HEK293 (cell line): ENCODE data around the gene FRMPD4.

Source experiments
- CTCF ChIA-PET: fragments of 350-600 bp; formaldehyde crosslinking; extraction: SDS; loops from one replicate; lab custom pipeline; 2021; ENCODE audit warnings: antibody characterized with exemption; lab: Yijun Ruan, JAX
- POLR2A ChIA-PET: fragments of 300-600 bp; formaldehyde crosslinking; extraction: SDS; loops from one replicate; lab custom pipeline; 2020; ENCODE audit warnings: antibody characterized with exemption, inconsistent platforms; lab: Yijun Ruan, JAX
- H3K27ac ChIP-seq: fragments of 200-500 bp; sonication (Bioruptor generic); 2 replicates; pipeline ENCODE4 v1.5.1; 2014; ENCODE audit warnings: low read depth, low read length, control low read depth, inconsistent platforms; ENCODE audit errors: extremely low read depth
- H3K36me3 ChIP-seq, 2 experiments: fragments of 200-500 bp in 1 of 2; sonication (Bioruptor generic) in 1 of 2; 1 replicate in 1 of 2; 2 replicates in 1 of 2; pipeline ENCODE4 v1.5.1; 2014 to 2017; ENCODE audit warnings: inconsistent platforms in 2 of 2, low read length in 2 of 2; ENCODE audit not compliant: control insufficient read depth in 2 of 2, insufficient read depth in 1 of 2
- H3K4me1 ChIP-seq: fragments of 200-500 bp; sonication (Bioruptor generic); 2 replicates; pipeline ENCODE4 v1.5.1; 2014; ENCODE audit warnings: mild to moderate bottlenecking, low read length, inconsistent platforms; ENCODE audit not compliant: control insufficient read depth, insufficient read depth
- H3K4me3 ChIP-seq: 2 replicates; pipeline ENCODE4 v1.5.1; 2011; ENCODE audit warnings: low read depth, mild to moderate bottlenecking, control low read depth, low read length, moderate library complexity
- H3K9me3 ChIP-seq: fragments of 200-500 bp; sonication (Bioruptor generic); 2 replicates; pipeline ENCODE4 v1.5.1; 2014; ENCODE audit warnings: low read depth, low read length, inconsistent platforms; ENCODE audit not compliant: control insufficient read depth, insufficient read depth
- GLI2 ChIP-seq: fragments of 450-650 bp; formaldehyde crosslinking; IDR thresholded peaks from 2 replicates; pipeline ENCODE4; 2017; ENCODE audit warnings: missing biosample characterization, missing genetic modification characterization, low read depth, borderline replicate concordance
- GLIS1 ChIP-seq: fragments of 450-650 bp; formaldehyde crosslinking; IDR thresholded peaks from 2 replicates; pipeline ENCODE4 v1.5.1; 2016; ENCODE audit warnings: missing biosample characterization, missing genetic modification characterization
- KLF9 ChIP-seq: fragments of 450-650 bp; formaldehyde crosslinking; IDR thresholded peaks from 2 replicates; pipeline ENCODE4 v1.5.1; 2016; ENCODE audit warnings: missing biosample characterization, missing genetic modification characterization, low read depth
- MYNN ChIP-seq: fragments of 450-650 bp; formaldehyde crosslinking; IDR thresholded peaks from 2 replicates; pipeline ENCODE4 v1.5.1; 2016; ENCODE audit warnings: missing biosample characterization, missing genetic modification characterization, borderline replicate concordance
- SCRT1 ChIP-seq: fragments of 450-650 bp; formaldehyde crosslinking; IDR thresholded peaks from 2 replicates; pipeline ENCODE4 v1.5.1; 2016; ENCODE audit warnings: missing biosample characterization, missing genetic modification characterization, borderline replicate concordance
- ZBTB20 ChIP-seq: fragments of 450-650 bp; formaldehyde crosslinking; IDR thresholded peaks from 2 replicates; pipeline ENCODE4 v1.5.1; 2016; ENCODE audit warnings: missing biosample characterization, missing genetic modification characterization
- ZBTB21 ChIP-seq: fragments of 450-650 bp; formaldehyde crosslinking; IDR thresholded peaks from 2 replicates; pipeline ENCODE4 v1.5.1; 2017; ENCODE audit warnings: missing biosample characterization, missing genetic modification characterization
- ZBTB48 ChIP-seq: fragments of 450-650 bp; formaldehyde crosslinking; IDR thresholded peaks from 2 replicates; pipeline ENCODE4 v1.5.1; 2016; ENCODE audit warnings: missing biosample characterization, missing genetic modification characterization
- ZBTB7A ChIP-seq: fragments of 450-650 bp; formaldehyde crosslinking; IDR thresholded peaks from 2 replicates; pipeline ENCODE4 v1.5.1; 2016; ENCODE audit warnings: low read depth, missing biosample characterization, missing genetic modification characterization
- ZNF114 ChIP-seq: fragments of 450-650 bp; formaldehyde crosslinking; IDR thresholded peaks from 2 replicates; pipeline ENCODE4 v1.5.0; 2017; ENCODE audit warnings: missing biosample characterization, missing genetic modification characterization
- ZNF19 ChIP-seq: fragments of 450-650 bp; formaldehyde crosslinking; IDR thresholded peaks from 2 replicates; pipeline ENCODE4; 2016; ENCODE audit warnings: missing biosample characterization, missing genetic modification characterization, low read depth
- ZNF248 ChIP-seq: fragments of 450-650 bp; formaldehyde crosslinking; IDR thresholded peaks from 2 replicates; pipeline ENCODE4 v1.5.1; 2017; ENCODE audit warnings: missing biosample characterization, missing genetic modification characterization
- ZNF354C ChIP-seq: fragments of 450-650 bp; formaldehyde crosslinking; IDR thresholded peaks from 2 replicates; pipeline ENCODE4 v1.5.1; 2016; ENCODE audit warnings: missing biosample characterization, missing genetic modification characterization, low read depth, borderline replicate concordance
- ZNF433 ChIP-seq: fragments of 450-650 bp; formaldehyde crosslinking; IDR thresholded peaks from 2 replicates; pipeline ENCODE4 v1.5.1; 2016; ENCODE audit warnings: missing biosample characterization, missing genetic modification characterization, low read depth
- ZNF510 ChIP-seq: fragments of 450-650 bp; formaldehyde crosslinking; IDR thresholded peaks from 2 replicates; pipeline ENCODE4 v1.5.1; 2018; ENCODE audit warnings: mild to moderate bottlenecking, missing genetic modification characterization, missing biosample characterization; ENCODE audit not compliant: insufficient replicate concordance
- ZNF530 ChIP-seq: fragments of 450-650 bp; formaldehyde crosslinking; IDR thresholded peaks from 2 replicates; pipeline ENCODE4 v1.5.1; 2016; ENCODE audit warnings: low read depth, missing biosample characterization, missing genetic modification characterization
- ZNF549 ChIP-seq: fragments of 450-650 bp; IDR thresholded peaks from 2 replicates; pipeline ENCODE4 v1.5.1; 2018; ENCODE audit warnings: missing biosample characterization, missing genetic modification characterization, mild to moderate bottlenecking, inconsistent platforms, moderate library complexity
- ZNF561 ChIP-seq: fragments of 450-650 bp; IDR thresholded peaks from 2 replicates; pipeline ENCODE4 v1.5.1; 2018; ENCODE audit warnings: missing biosample characterization, missing genetic modification characterization, borderline replicate concordance
- ZNF621 ChIP-seq: fragments of 450-650 bp; formaldehyde crosslinking; IDR thresholded peaks from 2 replicates; pipeline ENCODE4 v1.5.1; 2017; ENCODE audit warnings: missing biosample characterization, missing genetic modification characterization
- ZNF792 ChIP-seq: fragments of 450-650 bp; formaldehyde crosslinking; IDR thresholded peaks from 2 replicates; pipeline ENCODE4 v1.5.1; 2016; ENCODE audit warnings: missing biosample characterization, missing genetic modification characterization
- ZNF843 ChIP-seq: fragments of 450-650 bp; formaldehyde crosslinking; IDR thresholded peaks from 2 replicates; pipeline ENCODE4 v1.5.1; 2016; ENCODE audit warnings: missing biosample characterization, missing genetic modification characterization
- ZSCAN30 ChIP-seq: fragments of 450-650 bp; IDR thresholded peaks from 2 replicates; pipeline ENCODE4 v1.5.1; 2018; ENCODE audit warnings: missing biosample characterization, mild to moderate bottlenecking, missing genetic modification characterization, moderate library complexity
- TF ChIP-seq, protein P1 (sequence below): fragments of 450-650 bp; formaldehyde crosslinking; IDR thresholded peaks from 2 replicates; pipeline ENCODE4 v1.5.1; 2016; ENCODE audit warnings: missing biosample characterization, missing genetic modification characterization
- TF ChIP-seq, protein P2 (sequence below): fragments of 450-650 bp; formaldehyde crosslinking; IDR thresholded peaks from 2 replicates; pipeline ENCODE4 v1.5.1; 2016; ENCODE audit warnings: missing biosample characterization, missing genetic modification characterization, borderline replicate concordance
- TF ChIP-seq, protein P3 (sequence below): fragments of 450-650 bp; formaldehyde crosslinking; IDR thresholded peaks from 2 replicates; pipeline ENCODE4 v1.5.1; 2016; ENCODE audit warnings: missing biosample characterization, missing genetic modification characterization, borderline replicate concordance
- TF ChIP-seq, protein P4 (sequence below): fragments of 450-650 bp; formaldehyde crosslinking; IDR thresholded peaks from 2 replicates; pipeline ENCODE4 v1.5.1; 2016; ENCODE audit warnings: missing biosample characterization, missing genetic modification characterization

The FRMPD4 gene

DNA sequence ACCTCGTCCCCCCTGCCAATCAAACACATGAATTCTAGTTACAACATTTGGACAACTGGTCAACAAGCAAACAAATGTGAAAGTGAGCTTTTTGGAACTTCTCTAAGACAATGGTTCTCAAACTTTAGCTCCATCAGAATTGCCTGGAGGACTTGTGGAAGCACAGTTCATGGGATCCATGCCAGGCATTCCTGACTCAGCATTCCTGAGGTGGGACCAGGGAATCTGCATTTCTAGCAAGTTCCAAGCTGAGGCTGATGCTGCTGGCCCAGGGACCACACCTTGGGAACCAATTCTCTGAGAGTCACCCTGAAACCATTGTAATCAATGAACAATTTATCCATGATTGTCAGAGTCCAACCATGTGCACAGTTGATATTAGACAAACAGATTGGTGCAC is 609.2 kb downstream of the FRMPD4 start:
- no peaks in the 10 kb centered on the region for H3K4me1 ChIP-seq
- no peak overlapping the region for H3K4me3 ChIP-seq
- no peaks in the 10 kb centered on the region for H3K36me3 ChIP-seq
- H3K27ac ChIP-seq: no peak overlapping the region
- no peak for TF ChIP-seq ZNF549
- TF ChIP-seq ZNF510: no peak
- no peak for TF ChIP-seq ZBTB20 (tag by site-specific recombination)
- TF ChIP-seq ZSCAN30: no peak
- TF ChIP-seq ZNF19: no peak
- TF ChIP-seq, protein P1, sequence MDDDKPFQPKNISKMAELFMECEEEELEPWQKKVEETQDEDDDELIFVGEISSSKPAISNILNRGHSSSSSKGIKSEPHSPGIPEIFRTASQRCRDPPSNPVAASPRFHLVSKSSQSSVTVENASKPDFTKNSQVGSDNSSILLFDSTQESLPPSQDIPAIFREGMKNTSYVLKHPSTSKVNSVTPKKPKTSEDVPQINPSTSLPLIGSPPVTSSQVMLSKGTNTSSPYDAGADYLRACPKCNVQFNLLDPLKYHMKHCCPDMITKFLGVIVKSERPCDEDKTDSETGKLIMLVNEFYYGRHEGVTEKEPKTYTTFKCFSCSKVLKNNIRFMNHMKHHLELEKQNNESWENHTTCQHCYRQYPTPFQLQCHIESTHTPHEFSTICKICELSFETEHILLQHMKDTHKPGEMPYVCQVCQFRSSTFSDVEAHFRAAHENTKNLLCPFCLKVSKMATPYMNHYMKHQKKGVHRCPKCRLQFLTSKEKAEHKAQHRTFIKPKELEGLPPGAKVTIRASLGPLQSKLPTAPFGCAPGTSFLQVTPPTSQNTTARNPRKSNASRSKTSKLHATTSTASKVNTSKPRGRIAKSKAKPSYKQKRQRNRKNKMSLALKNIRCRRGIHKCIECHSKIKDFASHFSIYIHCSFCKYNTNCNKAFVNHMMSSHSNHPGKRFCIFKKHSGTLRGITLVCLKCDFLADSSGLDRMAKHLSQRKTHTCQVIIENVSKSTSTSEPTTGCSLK (tag by site-specific recombination): no peak
- no peak for TF ChIP-seq ZNF561 (tag by site-specific recombination)
- TF ChIP-seq ZNF621 (tag by site-specific recombination): no peak
- TF ChIP-seq ZNF433: no peak
- TF ChIP-seq ZNF354C: no peak
- no peak for TF ChIP-seq ZNF248
- no peak for TF ChIP-seq GLIS1 (tag by site-specific recombination)
- no peak for TF ChIP-seq ZBTB48
- TF ChIP-seq MYNN (tag by site-specific recombination): no peak
- TF ChIP-seq, protein P2, sequence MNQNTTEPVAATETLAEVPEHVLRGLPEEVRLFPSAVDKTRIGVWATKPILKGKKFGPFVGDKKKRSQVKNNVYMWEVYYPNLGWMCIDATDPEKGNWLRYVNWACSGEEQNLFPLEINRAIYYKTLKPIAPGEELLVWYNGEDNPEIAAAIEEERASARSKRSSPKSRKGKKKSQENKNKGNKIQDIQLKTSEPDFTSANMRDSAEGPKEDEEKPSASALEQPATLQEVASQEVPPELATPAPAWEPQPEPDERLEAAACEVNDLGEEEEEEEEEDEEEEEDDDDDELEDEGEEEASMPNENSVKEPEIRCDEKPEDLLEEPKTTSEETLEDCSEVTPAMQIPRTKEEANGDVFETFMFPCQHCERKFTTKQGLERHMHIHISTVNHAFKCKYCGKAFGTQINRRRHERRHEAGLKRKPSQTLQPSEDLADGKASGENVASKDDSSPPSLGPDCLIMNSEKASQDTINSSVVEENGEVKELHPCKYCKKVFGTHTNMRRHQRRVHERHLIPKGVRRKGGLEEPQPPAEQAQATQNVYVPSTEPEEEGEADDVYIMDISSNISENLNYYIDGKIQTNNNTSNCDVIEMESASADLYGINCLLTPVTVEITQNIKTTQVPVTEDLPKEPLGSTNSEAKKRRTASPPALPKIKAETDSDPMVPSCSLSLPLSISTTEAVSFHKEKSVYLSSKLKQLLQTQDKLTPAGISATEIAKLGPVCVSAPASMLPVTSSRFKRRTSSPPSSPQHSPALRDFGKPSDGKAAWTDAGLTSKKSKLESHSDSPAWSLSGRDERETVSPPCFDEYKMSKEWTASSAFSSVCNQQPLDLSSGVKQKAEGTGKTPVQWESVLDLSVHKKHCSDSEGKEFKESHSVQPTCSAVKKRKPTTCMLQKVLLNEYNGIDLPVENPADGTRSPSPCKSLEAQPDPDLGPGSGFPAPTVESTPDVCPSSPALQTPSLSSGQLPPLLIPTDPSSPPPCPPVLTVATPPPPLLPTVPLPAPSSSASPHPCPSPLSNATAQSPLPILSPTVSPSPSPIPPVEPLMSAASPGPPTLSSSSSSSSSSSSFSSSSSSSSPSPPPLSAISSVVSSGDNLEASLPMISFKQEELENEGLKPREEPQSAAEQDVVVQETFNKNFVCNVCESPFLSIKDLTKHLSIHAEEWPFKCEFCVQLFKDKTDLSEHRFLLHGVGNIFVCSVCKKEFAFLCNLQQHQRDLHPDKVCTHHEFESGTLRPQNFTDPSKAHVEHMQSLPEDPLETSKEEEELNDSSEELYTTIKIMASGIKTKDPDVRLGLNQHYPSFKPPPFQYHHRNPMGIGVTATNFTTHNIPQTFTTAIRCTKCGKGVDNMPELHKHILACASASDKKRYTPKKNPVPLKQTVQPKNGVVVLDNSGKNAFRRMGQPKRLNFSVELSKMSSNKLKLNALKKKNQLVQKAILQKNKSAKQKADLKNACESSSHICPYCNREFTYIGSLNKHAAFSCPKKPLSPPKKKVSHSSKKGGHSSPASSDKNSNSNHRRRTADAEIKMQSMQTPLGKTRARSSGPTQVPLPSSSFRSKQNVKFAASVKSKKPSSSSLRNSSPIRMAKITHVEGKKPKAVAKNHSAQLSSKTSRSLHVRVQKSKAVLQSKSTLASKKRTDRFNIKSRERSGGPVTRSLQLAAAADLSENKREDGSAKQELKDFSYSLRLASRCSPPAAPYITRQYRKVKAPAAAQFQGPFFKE (tag by site-specific recombination): no peak
- no peak for TF ChIP-seq ZNF843
- TF ChIP-seq SCRT1 (tag by site-specific recombination): no peak
- no peak for TF ChIP-seq KLF9
- H3K9me3 ChIP-seq: no peaks in the 10 kb centered on the region; the same call in 1 of the 2 replicates
- ChIA-PET POLR2A (no interaction called here), CTCF (interaction anchor here (0.5 to 2.3 kb wide), 2 partner anchors 21 to 24 kb away, joined by 3 to 12 read pairs; no protein-coding TSS in a partner anchor)

DNA sequence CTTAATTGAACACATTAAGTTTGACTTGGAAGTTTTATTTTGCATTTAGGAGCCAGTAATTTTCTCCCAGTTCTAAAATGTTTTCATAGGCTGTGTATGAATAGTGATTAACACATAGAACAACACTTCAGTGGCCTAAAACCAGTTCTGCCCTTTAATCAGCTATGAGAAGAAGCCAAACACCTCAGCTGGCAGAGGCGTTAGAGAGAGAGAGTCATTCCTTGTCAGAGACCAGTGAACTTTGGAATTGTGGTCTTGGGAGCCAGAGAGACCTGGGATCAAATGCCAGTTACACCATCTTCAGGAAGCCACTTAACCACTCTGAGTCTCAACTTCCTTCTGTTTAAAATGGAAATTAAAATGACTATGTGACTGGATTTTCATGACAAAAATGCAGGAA is 613.6 kb downstream of the FRMPD4 start:
- ChIA-PET CTCF (interaction anchor here (0.6 to 4.2 kb wide), 3 partner anchors 8 to 435 kb away, joined by 3 to 39 read pairs (median 3); no protein-coding TSS in a partner anchor), POLR2A (no interaction called here)
- no peak overlapping the region for H3K4me3 ChIP-seq
- no peaks in the 10 kb centered on the region for H3K4me1 ChIP-seq
- no peaks in the 10 kb centered on the region; the same call in 1 of the 2 replicates for H3K9me3 ChIP-seq
- H3K27ac ChIP-seq: no peak overlapping the region
- no peaks in the 10 kb centered on the region for H3K36me3 ChIP-seq
- TF ChIP-seq, protein P3, sequence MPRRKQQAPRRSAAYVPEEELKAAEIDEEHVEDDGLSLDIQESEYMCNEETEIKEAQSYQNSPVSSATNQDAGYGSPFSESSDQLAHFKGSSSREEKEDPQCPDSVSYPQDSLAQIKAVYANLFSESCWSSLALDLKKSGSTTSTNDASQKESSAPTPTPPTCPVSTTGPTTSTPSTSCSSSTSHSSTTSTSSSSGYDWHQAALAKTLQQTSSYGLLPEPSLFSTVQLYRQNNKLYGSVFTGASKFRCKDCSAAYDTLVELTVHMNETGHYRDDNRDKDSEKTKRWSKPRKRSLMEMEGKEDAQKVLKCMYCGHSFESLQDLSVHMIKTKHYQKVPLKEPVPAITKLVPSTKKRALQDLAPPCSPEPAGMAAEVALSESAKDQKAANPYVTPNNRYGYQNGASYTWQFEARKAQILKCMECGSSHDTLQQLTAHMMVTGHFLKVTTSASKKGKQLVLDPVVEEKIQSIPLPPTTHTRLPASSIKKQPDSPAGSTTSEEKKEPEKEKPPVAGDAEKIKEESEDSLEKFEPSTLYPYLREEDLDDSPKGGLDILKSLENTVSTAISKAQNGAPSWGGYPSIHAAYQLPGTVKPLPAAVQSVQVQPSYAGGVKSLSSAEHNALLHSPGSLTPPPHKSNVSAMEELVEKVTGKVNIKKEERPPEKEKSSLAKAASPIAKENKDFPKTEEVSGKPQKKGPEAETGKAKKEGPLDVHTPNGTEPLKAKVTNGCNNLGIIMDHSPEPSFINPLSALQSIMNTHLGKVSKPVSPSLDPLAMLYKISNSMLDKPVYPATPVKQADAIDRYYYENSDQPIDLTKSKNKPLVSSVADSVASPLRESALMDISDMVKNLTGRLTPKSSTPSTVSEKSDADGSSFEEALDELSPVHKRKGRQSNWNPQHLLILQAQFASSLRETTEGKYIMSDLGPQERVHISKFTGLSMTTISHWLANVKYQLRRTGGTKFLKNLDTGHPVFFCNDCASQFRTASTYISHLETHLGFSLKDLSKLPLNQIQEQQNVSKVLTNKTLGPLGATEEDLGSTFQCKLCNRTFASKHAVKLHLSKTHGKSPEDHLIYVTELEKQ (tag by site-specific recombination): no peak
- TF ChIP-seq ZNF792 (tag by site-specific recombination): no peak
- no peak for TF ChIP-seq ZBTB7A (tag by site-specific recombination)
- TF ChIP-seq, protein P4, sequence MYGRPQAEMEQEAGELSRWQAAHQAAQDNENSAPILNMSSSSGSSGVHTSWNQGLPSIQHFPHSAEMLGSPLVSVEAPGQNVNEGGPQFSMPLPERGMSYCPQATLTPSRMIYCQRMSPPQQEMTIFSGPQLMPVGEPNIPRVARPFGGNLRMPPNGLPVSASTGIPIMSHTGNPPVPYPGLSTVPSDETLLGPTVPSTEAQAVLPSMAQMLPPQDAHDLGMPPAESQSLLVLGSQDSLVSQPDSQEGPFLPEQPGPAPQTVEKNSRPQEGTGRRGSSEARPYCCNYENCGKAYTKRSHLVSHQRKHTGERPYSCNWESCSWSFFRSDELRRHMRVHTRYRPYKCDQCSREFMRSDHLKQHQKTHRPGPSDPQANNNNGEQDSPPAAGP (tag by site-specific recombination): no peak
- TF ChIP-seq ZNF114: no peak
- TF ChIP-seq ZNF530 (tag by site-specific recombination): no peak
- no peak for TF ChIP-seq GLI2 (tag by site-specific recombination)
- no peak for TF ChIP-seq ZBTB21 (tag by site-specific recombination)
